Lower leg skin (tissue), 4 donors: ENCODE data around the gene TMEM121B. TPM values are rescaled to one million over a fixed set of nuclear protein-coding genes. Genes with fewer than 3 reads are reported as not detected.

ENCODE experiments used
- DNase-seq, 2 donors: peaks; one replicate each; pipeline ENCODE4 v3.0.0-alpha.2; 2019; ENCODE audit warnings: low spot score in 2 of 2
- H3K4me3 ChIP-seq: fragments of 200-600 bp; sonication (generic); 2 replicates; pipeline ENCODE4 v1.5.1; 2017; ENCODE audit warnings: mild to moderate bottlenecking, low read depth; ENCODE audit not compliant: poor library complexity, severe bottlenecking
- POLR2A ChIP-seq, 2 donors: fragments of 450-650 bp; IDR thresholded peaks; one replicate each; pipeline ENCODE4 v1.6.1; 2016 to 2017; ENCODE audit warnings: antibody characterized with exemption in 2 of 2, mild to moderate bottlenecking in 1 of 2, moderate library complexity in 1 of 2
- WGBS, 2 donors: methylation state at CpG; one replicate each; pipeline ENCODE4 v1.1.5; 2018; 5-methylcytosine and 5-hydroxymethylcytosine counted together
- intact Hi-C: fragments of 100-400 bp; cut with DNase I; formaldehyde crosslinking; loops from one replicate; pipeline ENCODE4 v1.15.0; 2023; ENCODE audit warnings: low total_unique reads
- total RNA-seq, 4 donors: library from RNA; depleted of rRNA; stranded (reverse); fragments of >200 nt; gene quantifications; one replicate each; pipeline ENCODE4 v1.1.0, GENCODE V29; 2016
- TF ChIP-seq, protein P1 (sequence below), 3 donors: fragments of 450-650 bp; IDR thresholded peaks; one replicate each; pipeline ENCODE4 v1.5.1; 2016; ENCODE audit warnings: antibody characterized with exemption in 3 of 3, mild to moderate bottlenecking in 3 of 3, moderate library complexity in 2 of 3

The TMEM121B gene
- total RNA-seq, 4 donors from 2014 or later = 0.53 to 2.6 (median 1.0) TPM

DNA sequence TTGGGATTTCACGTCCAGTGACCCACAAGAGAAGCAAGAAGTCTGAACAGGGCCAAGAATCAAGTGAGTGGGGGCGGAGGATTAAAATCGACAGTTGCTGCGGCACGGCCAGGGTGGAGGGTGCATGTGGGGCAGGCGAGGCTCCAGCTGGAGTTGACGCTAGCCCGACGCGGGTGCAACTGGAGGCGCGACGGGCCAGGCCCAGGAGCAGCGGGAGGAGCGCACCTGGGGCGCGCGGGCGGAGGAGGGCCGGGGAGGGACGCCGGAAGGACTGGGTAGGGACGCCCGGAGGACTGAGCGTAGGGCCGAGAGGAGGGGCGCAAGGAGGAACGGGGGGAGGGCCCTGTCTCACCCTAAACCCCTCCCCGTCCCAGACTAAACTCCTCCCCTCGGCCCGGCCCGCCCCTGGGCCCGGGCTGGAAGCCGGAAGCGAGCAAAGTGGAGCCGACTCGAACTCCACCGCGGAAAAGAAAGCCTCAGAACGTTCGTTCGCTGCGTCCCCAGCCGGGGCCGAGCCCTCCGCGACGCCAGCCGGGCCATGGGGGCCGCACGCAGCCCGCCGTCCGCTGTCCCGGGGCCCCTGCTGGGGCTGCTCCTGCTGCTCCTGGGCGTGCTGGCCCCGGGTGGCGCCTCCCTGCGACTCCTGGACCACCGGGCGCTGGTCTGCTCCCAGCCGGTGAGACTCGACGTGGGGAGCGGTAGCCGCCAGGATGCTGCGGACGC is 36.4 kb downstream of the TMEM121B start, which contains the start of gene IL17RA:
Gene IL17RA, plus strand, starts transcription at position 447 of the 723 bp plus-strand sequence. Its CDS starts 92 bp downstream, at position 539.
- intact Hi-C loops = no loop called here
- 0 to 1% methylated on average over 43 to 50 of the region's 68 CpGs for WGBS, 2 donors
- TF ChIP-seq, protein P1, sequence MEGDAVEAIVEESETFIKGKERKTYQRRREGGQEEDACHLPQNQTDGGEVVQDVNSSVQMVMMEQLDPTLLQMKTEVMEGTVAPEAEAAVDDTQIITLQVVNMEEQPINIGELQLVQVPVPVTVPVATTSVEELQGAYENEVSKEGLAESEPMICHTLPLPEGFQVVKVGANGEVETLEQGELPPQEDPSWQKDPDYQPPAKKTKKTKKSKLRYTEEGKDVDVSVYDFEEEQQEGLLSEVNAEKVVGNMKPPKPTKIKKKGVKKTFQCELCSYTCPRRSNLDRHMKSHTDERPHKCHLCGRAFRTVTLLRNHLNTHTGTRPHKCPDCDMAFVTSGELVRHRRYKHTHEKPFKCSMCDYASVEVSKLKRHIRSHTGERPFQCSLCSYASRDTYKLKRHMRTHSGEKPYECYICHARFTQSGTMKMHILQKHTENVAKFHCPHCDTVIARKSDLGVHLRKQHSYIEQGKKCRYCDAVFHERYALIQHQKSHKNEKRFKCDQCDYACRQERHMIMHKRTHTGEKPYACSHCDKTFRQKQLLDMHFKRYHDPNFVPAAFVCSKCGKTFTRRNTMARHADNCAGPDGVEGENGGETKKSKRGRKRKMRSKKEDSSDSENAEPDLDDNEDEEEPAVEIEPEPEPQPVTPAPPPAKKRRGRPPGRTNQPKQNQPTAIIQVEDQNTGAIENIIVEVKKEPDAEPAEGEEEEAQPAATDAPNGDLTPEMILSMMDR (IDR thresholded peaks at IDR 0.05) = no peak
- TF ChIP-seq POLR2A (IDR thresholded peaks at IDR 0.05) = peak in 1 of 2 donors; percentile 26
- peak; percentile 90 to 98 for DNase-seq
- H3K4me3 ChIP-seq = peak within 1 kb of the TSS; percentile 98

DNA sequence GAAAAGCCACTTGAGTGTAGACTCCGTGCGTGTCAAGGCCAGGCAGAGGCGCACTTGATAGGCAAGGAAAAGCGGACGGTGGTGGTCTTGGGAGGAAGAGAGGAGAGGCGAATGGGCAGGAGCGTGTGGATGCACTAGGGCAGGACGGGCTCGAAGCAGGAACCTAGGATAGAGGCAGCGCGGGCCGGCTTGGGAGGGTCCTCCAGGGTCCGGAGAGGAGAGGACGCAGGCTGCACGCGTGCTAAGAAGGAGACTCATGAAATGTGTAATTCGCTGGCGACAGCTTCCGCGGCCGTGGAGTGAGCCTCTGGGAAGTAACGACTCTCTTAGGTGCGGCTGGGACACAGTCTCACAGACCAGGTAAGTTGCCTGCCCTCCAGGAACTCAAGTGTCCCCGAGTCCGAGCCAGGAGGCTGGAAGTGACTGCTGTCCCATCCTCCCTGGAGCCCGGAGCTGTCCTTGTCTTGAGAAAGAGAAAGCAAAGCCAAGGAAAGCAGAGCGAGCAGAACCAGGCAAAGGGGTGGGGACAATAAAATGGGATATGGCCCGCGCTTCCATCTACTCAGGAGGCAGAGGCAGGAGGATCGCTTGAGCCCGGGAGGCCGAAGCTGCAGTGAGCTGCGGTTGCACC is 37.2 kb downstream of the TMEM121B start:
- peak in 1 of 2 donors; percentile 85 for DNase-seq

DNA sequence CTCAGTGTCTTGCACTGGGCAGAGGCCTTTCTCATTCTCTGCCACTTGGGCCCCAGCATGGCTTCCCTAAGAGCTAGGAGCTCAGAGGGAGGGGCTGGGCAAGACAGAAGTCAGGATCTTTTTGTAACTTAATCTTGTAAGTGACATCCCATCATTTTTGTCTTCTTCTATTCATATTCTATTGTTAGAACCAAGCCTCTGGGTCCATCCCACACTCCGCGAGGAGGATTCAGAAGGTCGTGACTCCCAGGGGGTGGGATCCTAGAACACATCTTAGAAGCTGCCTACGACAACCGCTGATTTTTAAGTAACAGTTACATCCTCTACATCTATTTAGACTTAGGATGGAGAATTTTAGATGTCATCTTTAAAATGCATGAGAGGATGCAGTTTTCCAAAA is 37.9 kb downstream of the TMEM121B start:
- 94 to 95% methylated on average over 5 of the region's 5 CpGs for WGBS, 2 donors
- intact Hi-C loops = no loop called here
- peak in 1 of 2 donors; percentile 45 for DNase-seq
- no peak overlapping the region for H3K4me3 ChIP-seq
- TF ChIP-seq, protein P1 (IDR thresholded peaks at IDR 0.05) = no peak
- TF ChIP-seq POLR2A (IDR thresholded peaks at IDR 0.05) = no peak

More for the DNA sequence above, 37.2 kb downstream of the TMEM121B start:
- intact Hi-C loops = no loop called here
- TF ChIP-seq, protein P1 (IDR thresholded peaks at IDR 0.05) = no peak
- no peak for TF ChIP-seq POLR2A (IDR thresholded peaks at IDR 0.05)
- H3K4me3 ChIP-seq = no peak overlapping the region
- 83 to 85% methylated on average over 33 of the region's 33 CpGs for WGBS, 2 donors

DNA sequence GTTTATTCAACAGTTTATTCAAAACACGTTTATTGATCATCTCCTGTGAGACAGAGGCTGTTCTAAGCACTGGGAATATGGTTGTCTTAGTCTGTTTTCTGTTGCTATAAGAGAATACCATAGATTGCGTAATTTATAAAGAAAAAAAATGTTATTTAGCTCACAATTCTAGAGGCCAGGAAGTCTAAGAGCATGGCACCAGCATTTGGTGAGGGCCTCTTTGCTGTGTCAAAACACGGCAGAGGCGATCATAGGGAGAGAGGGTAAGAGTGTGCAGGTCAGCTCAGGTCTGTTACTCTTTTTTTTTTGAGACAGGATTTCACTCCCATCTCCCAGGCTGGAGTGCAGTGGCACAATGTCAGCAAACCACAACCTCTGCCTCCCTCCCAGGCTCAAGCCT is 41.6 kb downstream of the TMEM121B start:
- TF ChIP-seq, protein P1 (IDR thresholded peaks at IDR 0.05) = no peak
- no peak for TF ChIP-seq POLR2A (IDR thresholded peaks at IDR 0.05)
- intact Hi-C loops = loop anchor here (5.0 to 10.0 kb wide), 2 partner anchors 85 to 423 kb away; no protein-coding TSS in a partner anchor
- H3K4me3 ChIP-seq = no peak overlapping the region
- WGBS, 2 donors = 83 to 85% methylated on average over 4 of the region's 4 CpGs
- peak in 1 of 2 donors; percentile 32 for DNase-seq

DNA sequence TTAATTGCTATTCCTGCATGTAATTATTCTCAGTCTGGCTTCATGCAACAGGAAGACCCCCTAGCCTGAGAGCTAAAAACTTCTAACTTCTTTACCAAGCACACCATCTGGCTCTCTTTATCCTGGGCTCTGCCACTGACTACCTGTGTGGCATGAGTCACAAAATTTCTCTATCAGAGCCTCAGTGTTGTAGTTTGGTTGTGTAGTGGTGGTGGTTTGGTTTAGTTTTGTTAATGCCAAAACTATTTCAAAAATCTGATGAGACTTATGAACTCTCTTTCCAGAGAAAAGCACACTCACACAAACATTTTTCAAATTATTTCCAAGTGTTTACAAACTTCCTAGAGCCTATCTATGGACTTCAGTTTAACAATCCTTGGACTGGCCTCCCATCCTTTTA is 43.9 kb downstream of the TMEM121B start:
- intact Hi-C loops = loop anchor here (5.0 to 10.0 kb wide), 2 partner anchors 88 to 425 kb away; no protein-coding TSS in a partner anchor
- DNase-seq = no peak
- TF ChIP-seq, protein P1 (IDR thresholded peaks at IDR 0.05) = no peak
- no peak for TF ChIP-seq POLR2A (IDR thresholded peaks at IDR 0.05)
- H3K4me3 ChIP-seq = no peak overlapping the region
